ENCODE measurements around the gene S100G.

- TF ChIP-seq YY1 (IDR thresholded peaks at IDR 0.05; ENCODE audit: insufficient read depth, insufficient read length) (no peak), ZNF274 (IDR thresholded peaks at IDR 0.05; ENCODE audit: low read depth, low read length) (no peak)
These were observed 50.8 kb downstream of the S100G start for GRCh38 chrX:16700734-16701133.

All from NT2/D1 (cell line).